HG02763 (cell line): ENCODE data around the gene HIVEP1.

ENCODE experiments used
- ATAC-seq: cut with Tn5 transposase; IDR thresholded peaks from one replicate; pipeline ENCODE4 v1.9.1; 2021; ENCODE audit warnings: mild to moderate bottlenecking, moderate library complexity; ENCODE audit not compliant: unreplicated experiment

HIVEP1 gene

DNA sequence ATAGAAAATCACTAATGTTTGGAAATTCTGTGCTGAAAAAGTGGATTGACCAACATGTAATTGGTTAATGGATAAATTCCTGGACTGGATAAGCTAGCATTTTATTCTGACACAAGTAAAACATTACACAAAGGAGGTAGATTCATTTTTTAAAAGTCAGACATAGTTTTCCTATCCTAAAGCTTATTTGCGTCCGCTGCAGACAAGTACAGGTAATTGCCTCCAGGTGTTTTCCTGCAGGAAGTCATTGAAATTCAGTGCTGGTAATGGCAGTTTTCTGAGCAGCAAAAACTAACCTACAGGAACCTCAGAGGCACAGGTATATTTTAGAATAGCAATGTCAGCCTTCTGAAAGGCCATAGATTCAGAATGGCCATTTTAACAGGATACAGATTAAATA, 20.0 kb upstream of the HIVEP1 start:
- no peak for ATAC-seq

DNA sequence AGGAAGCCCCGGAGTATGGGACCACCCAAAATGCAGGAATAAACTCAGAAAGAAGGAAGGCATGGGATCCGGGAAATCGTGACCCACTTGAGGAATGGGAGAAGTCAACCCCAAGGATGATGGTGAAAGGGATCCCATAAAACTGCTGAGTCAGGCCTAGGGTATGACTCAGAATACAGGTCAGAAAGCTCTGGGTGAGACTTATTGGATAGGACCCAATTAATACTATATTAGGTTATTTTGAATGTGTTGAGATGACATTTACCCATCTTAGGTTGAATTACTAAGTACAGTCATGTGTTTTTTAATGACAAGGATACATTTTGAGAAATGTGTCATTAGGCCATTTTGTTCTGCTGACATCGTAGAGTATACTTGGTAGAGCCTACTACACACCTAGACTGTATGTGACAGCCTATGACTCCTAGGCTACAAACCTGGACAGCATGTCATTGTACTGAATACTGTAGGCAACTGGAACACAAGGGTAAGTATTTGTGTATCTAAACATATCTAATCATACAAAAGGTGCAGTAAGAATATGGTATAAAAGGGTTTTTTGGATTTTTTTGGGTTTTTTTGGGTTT, 17.1 kb upstream of the HIVEP1 start:
- ATAC-seq: no peak

DNA sequence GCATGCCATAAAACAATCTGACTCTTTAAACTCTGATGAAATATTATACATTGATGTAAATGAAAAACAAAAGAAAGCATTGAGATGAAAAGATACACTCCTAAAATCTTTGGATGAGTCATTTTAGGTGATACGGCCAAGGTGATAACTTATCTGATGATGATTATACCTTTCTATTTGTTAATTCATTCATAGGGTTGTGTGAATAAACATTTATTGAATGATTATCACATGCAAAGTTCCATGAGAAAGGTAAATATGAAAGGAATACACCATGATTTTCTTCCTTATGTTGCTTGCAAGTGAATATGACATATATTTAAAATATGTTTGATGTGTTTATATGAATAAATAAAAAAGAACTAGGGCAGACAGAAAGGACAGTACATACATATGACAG, 15.4 kb upstream of the HIVEP1 start:
- no peak for ATAC-seq

DNA sequence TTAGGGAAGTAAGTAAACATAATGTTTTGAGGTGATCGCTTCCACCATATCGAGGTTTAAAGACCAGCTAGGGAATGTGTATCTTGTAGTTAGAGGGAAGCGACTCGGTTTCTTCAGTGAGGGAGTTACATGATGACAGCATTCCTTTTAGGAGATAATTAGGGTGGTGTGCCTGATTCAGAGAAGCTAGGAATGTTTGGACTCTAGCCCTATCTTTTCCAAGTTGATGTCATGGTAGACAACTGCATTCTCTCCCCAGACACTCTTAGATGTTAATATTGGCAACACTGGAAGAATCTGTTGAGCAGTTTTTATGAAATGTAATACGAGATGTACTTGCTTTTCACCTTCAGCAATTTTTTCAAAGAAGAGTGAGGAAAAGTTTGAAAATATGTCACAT, 12.9 kb upstream of the HIVEP1 start:
- no peak for ATAC-seq

DNA sequence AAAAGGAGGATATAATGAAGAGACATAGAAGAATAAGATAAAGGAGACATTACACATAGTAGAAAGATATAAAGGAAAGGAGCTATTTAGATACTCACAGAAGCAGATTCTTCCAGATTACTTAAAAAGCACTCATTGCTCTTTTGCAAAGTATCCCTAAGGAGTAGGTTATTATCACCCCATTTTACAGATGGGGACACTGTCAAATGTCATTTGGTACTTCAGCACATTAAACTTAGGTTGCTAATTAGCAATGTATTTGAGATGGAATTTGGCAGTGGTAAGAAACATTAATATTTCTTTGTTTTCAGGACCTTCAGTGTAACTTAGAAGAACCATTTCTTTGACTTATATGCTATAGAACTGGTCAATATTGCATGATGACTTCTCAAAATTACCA, 11.9 kb upstream of the HIVEP1 start:
- ATAC-seq: no peak

DNA sequence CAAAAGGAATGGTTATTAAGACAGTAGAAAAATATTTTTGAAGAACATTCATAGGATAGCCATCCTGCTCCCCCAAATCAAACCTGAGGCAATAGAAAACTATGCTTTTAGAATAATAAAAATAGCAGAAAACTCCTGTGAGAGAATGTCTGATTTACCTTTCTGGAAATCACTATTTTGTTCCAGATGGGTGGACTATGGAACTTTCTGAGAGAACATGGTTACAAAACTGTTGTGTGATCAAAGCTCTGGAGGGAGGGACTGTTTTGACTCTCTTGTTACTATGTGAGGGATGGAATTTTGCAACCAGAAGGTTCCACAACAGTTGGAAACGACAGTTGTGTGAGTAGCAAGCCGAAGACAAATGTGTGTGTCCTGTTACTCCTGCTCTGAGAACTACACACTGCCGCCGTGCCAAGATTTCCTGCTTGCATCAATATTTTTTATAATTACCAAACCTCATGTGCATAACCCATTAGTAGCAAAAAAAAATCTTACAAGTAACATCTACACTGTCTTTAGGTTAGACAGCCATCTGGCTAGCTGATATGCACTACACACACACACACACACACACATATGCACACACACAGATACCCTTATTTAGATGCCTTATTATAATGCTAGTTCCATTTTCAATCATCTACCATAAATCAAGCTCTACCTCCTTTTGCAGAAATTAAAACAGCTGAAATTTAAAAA, 11.0 kb upstream of the HIVEP1 start:
- ATAC-seq: no peak

DNA sequence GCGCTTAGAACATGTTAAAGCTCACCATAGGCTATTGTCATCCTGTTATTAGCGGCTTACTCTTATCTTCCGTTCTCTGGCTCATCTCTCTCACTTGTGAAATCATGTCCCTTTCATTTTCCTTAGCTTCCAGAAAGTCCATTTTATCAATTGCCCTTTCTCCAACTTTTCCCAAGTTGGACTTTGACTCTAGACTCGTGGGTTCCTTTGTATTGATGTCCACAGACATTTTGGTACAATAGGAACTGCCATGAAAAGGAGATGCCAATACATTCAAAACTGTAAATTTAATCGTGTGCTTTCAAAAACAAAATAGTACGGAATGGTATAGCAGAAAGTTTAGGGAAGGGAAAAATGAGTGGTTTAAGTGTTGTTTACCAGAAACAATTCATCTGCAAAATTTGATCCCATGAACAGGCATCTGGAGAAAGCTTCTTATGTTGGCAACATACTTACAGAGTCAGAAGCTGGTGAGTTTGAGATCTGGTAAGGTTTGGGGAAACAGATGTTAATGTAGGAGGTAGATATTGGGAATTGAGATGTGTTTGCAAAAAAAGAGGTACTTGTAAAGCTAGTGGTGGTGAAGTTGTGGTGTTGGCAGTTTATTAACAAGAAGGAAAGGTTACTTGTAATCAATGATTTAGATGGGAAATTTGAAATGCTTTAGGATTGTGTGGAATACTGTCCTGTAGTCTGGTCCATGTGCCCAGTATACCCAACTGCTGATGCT, 10.2 kb upstream of the HIVEP1 start:
- no peak for ATAC-seq

DNA sequence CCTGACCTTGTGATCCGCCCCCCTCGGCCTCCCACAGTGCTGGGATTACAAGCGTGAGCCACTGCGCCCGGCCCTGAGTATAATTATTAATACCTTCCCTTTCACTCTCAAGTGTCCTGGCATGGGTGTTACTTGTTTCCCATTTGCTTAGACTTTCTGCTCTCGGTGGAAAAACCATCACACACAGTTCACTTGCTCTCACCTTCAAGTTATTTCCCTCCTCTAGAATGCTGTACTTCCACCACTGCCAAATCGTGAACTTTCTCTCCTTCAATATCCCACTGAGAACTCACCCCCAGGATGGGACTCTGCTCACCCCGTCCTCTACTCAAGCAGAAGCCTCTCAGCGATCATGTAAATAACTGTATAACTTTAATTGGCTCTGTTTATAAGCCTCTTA, 4.6 kb upstream of the HIVEP1 start:
- no peak for ATAC-seq

DNA sequence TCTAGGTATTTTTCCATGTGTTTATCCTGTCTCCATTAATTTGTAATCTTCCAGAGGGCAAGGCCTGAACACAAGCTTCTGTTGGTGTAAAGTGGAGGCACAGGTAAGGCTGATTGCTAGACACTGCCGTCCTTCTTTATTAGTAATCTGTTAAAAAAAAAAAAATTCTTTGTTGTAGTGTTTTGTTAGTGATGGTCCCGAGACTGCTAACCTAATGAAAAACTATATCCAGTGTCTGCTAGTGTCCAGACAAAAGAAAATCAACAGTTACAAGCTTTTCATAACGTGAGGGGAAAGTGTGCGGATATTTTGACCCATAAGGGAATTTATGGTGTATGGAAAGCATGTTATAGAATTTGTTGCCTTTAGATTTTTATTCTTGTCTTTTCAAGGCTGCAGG, 4.2 kb upstream of the HIVEP1 start:
- ATAC-seq: no peak

DNA sequence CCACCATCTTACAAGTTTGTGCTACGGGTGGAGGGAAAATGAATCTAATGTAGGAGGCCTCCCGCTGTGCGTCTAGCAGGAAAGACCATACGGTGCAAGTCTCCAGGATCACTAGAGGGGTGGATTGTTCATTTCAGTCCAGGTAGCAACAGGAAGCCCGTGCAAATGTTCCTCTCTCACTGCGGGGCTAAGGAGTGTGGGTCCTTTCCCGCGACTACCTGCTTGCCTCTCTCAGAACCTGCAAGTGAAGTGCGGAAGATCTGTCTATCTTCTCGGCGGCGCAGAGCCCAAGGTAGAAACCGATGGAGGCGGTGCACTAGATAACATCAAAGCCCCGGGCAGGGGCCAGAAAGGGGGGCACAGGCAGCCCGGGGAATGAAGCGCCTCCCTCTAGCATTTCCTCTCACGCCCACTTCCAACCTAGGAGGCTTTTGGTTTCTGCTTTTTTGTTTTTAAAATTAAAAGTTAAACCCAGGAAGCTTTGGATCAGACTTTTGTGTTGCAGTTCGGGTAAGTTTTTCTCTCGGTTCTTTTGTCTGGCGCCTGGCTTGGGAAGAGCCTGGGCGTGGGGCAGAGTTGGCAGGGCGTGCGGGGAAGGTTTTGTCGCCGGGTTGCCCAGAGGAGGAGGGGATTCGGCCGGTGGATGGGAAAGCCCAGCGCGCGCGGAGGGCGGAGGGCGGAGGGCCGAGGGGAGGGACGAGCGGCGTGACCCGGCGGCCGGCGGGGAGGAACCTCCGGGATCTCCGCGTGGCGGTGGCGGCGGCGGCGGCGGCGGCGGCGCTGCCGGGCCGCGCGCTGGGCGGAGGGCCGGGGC, 3.5 kb upstream of the HIVEP1 start:
- peak; percentile 18 for ATAC-seq

DNA sequence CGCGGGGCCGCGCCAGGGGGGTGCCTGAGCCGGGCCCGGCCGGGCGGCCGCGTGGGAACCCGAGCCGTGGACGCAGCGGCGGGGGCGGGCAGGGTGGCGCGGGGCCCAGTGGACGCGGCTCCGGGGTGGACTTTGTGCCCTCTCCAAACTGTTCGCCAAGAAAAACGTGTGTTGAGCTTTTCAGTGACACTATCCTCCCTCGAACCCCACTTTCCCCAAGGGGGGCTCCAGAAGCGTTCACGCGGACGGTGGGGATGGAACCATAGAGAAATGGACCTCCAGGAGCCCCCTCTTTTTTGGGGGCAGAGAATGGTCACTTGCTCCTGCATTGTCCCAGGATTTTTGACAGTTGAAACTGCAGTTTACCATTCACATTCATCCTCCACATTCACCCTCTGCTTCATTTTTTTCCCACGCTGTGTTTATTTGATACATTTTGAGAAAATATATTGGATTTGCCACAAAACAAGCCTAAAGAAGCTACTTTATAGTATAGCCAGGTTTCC, 2.9 kb upstream of the HIVEP1 start:
- ATAC-seq: no peak

DNA sequence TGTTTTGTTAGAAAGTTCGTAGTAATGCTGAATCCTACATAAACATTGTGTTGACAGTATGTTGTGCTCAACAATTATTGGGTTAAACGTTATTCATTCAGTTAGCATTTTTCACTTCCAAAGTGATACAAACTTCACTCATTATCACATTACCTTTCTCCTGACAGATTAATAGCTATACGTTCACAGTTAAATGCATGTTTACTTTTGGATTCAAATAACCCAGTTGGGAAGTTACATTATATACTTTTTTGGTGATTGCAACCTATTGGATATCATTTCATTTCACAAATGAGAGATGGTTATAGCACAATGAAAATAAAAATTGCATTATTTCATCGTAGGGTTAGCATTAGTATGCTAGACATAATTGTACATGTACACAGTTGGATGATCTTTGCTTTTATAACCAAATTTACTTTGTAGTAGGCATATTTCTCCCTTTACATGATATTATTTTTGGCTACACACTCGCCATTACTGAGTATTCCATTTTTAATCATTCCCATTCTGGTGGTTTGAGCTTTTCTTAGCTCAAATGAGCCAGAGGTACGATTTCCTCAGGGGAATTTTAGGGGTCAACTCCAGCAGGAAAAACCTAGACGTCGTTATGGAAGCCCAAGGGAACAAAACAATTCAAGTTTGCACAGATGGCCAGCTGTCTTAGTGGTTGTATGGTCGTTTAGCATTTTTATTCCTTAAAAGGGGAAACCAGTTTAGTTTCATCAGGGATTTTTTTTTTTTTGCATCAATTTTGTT, 2.1 kb upstream of the HIVEP1 start:
- no peak for ATAC-seq

DNA sequence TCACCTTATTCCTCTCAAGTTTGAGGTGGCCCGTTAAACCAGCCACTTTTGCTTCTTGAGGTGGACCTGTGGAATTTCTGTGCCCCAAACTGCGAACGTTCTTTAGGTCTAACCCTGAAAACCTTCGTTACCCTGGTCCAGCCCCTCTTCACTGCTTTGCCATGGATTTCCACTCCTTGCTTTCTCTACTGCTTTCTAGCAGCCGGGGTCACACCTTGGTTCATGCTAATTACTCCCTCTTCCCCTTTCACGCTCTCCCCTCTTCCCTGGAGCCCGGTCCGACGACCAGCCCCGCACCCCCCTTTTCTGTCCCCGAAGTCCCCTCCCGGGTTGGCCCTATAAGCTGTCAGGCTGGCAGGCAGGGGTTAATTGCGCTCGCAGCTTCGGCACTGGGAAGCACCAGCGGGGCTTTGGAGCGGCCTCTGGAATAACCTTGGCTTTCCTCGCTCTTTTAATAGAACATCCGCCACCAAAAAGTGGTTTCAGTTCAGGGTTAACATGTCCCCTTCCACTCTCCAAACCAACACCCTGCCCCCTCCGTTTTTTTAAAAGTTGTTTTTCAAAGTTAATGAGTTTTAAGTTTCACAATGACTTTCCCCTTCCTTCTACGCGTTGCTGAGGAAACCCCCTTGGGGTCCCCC, 1.4 kb upstream of the HIVEP1 start:
- ATAC-seq: peak; percentile 32

DNA sequence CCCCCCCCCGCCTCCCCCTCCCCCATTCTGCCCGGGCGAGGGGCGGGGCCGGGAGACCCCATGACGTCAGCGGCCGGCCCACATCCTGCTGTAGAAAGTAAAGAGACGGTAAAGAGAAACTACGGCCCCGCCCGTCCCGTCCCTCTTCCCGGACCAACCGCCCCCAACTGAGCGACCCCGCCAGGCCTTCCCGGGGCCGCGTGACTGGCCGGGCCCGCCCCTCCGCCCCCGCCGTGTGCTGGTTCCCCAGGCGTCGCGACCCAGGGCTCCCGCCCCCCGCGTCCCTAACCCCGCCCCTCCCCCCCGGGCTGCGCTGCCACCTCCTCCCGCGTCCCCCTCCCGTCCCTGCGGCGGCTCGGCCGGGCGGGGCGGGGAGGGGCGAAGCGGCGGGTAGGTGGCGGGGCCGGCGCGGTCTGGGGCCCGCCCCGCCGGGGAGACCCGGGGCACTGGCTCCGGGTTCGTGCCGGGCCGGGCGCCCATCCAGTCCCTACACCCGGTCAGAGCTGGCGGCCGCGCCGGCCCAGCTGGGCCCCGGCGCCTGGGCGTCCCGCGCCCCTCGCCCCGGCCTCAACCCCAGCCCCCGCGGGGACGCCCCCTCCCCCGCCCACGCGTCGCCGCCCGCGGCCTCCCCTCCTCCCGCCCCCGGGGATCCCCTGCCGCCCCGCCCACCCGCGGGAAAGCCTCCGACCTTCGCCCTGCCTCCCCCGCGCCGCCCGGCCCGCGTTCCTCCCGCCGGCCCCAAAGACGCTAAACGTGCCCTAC, 655 bp upstream of the HIVEP1 start:
- ATAC-seq: peak; percentile 60

DNA sequence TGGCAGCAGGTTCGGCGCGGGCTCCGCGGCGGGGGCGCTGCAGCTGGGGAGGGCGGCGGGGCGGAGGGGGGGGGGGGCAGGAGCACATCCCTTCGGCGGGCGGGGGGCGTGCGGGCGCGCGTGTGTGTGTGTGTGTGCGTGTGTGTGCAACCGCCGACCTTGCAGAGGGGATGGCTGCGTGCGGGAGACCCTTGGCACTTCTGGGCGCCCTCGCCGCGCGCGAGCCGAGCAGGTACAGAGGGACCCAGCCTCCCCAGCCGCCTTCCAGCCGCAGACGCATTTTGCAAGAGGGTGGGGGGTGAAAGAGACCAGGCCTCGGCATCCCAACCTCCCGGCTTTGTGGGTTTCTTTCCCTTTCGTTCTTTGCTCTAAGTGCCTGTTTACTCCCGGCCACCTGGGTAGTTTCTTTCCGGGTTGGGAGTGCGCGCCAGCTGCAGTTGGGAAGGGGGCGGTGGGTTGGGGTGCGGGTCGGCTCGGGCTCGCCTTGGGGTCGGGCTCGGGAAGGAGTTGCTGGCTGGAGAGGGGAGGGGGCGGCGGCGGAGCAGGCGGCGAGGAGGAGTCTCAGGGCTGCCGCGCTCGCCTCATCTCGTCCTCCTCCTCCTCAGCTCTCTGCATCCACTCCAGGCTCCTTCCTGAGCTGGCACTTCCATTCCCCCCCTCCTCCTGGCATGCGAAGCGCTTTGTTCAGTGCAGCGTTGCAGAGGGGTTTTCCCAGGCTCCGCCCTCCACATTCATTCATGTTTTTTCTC, 620 bp downstream of the HIVEP1 start:
- no peak for ATAC-seq

DNA sequence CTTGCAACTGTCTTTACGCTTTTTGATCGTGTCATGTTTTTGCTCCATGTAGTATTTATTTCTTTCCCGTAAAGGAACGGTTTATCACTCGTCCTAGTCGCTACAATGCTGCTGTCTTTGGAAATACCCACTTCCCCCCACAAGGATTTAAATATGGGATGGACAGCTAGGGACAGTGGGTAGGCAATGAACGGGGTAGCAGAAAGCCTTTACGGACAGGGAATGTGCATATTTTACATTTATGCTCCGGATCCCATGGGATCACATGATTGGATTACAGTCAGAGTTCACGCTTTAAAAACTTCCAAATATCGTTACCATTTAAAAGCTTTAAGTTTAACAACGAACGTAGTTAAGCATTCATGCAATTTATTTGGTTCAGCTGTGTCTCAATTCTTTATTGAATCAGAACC, 1.2 kb downstream of the HIVEP1 start:
- ATAC-seq: no peak

DNA sequence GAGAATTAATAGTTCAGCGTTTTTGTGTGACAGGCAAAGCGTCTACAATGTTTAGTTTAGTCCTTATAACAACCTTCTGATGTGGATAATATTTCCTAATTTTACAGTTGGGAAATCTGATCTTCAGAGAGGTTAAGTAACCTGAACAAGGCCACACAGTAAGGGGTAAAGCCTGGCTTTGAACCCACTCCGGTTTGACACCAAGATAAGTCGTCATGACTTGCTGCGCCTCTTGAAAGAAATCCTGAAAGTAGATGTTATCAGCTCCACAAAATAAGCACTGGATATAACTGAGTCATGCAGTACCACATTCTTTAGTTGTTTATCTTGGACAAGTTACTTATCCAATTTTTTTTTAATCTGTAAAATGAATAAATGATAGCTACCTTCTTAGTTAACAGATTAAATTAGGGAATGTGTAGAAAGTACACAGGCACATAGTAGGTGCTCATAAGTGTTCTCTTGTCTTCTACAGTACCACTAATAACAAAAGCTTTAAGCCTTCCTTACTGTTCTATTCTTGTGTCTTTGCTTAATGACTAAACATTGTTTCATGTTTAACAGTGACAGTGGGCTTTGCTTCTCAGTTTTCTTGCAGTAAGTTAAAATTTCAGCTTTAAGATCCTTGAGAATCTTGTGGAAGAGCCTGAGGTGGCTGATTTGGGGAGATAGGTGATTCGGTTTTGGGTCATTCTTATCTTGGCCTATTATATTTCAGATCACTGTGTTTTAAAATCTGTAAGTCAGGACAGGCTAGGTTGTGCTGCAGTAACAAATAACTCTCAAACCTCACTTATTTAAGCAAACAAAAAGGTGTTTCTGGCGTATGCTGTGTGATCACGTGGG, 2.1 kb downstream of the HIVEP1 start:
- ATAC-seq: no peak

DNA sequence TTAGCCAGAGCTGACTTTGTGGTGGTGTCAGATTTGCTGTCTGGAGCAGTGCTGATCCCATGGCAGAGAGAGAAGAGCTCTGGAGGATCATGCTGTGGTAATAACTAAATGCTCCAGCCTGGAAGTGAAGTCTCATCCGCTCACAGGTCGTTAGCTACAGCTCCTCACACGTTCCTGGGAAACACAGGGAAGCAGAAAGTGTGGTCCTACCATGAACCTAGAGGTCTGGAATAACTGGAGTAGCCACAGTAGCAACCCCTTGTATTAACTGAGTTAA, 2.7 kb downstream of the HIVEP1 start:
- no peak for ATAC-seq
